ENCODE data around the gene ARMH1. TPM values are rescaled to one million over a fixed set of nuclear protein-coding genes. Genes with fewer than 3 reads are reported as not detected.

Gene ARMH1
- total and polyA plus RNA-seq, 2 donors (not counting 1 experiment from before 2014, with no cell fraction given) = 10.2 to 225 TPM

- Histone ChIP-seq H3K4me1 (ENCODE audit: control insufficient read depth in 2 of 2, insufficient read depth in 2 of 2, low read length in 2 of 2) (peaks cover 13 to 14% of the 10 kb centered on the region in 2 donors), H3K79me2 (ENCODE audit: control insufficient read depth, insufficient read depth, low read length) (peaks cover 14% of the 10 kb centered on the region), H3K4me2 (replicated peaks; ENCODE audit: low read depth, low read length, poor library complexity, severe bottlenecking) (no peak overlapping the region), H3K9ac (ENCODE audit: low read length) (no peak overlapping the region), H2AFZ (ENCODE audit: insufficient read depth, low read depth, low read length, poor library complexity, severe bottlenecking) (no peak overlapping the region), H3K27me3 (replicated peaks in 1 of 4; ENCODE audit: control extremely low read depth in 1 of 4, control insufficient read depth in 3 of 4, insufficient read depth in 4 of 4, low read length in 3 of 4) (no peaks in the 10 kb centered on the region), H3K4me3 (ENCODE audit: control extremely low read depth in 1 of 5, extremely low read depth in 1 of 5, insufficient read depth in 1 of 5, low read depth in 2 of 5, low read length in 4 of 5) (no peak overlapping the region), H4K20me1 (ENCODE audit: control insufficient read depth, insufficient read depth, low read length, poor library complexity, severe bottlenecking) (peaks cover 69% of the 10 kb centered on the region), H3K27ac (ENCODE audit: low read length in 2 of 2) (no peak overlapping the region), H3K9me3 (ENCODE audit: control extremely low read depth in 1 of 3, control insufficient read depth in 2 of 3, insufficient read depth in 1 of 3, low read length in 2 of 3) (no peaks in the 10 kb centered on the region), H3K36me3 (replicated peaks in 1 of 2; ENCODE audit: control extremely low read depth in 1 of 2, control insufficient read depth in 1 of 2, extremely low read depth in 1 of 2, insufficient read depth in 2 of 2, low read length in 1 of 2) (peaks cover 9 to 93% of the 10 kb centered on the region in 2 experiments)
- Mint-ChIP-seq H3K27ac (peak overlapping the region; percentile 26), H3K27me3 (no peaks in the 10 kb centered on the region), H3K4me1 (peaks cover 30% of the 10 kb centered on the region), H3K4me3 (no peak overlapping the region), H3K9me3 (ENCODE audit: insufficient read depth) (no peaks in the 10 kb centered on the region)
- TF ChIP-seq EZH2 (IDR thresholded peaks at IDR 0.05; ENCODE audit: borderline replicate concordance, insufficient read depth, low read depth, low read length, poor library complexity, severe bottlenecking) = no peak
- no peak for TF ChIP-seq CTCF (IDR thresholded peaks at IDR 0.05)
- WGBS (ENCODE audit: insufficient coverage) = 90% methylated on average over 13 of the region's 13 CpGs
- CTCF ChIA-PET = interaction anchor here (1.1 to 1.4 kb wide), 3 partner anchors 11 to 19 kb away, joined by 3 to 9 read pairs (median 3); no protein-coding TSS in a partner anchor
- no peak for ATAC-seq (ENCODE audit: low read depth)
- POLR2A ChIA-PET = no interaction called here
- intact Hi-C loops (cut with micrococcal nuclease) = no loop called here
- no peak for DNase-seq
Observed at GRCh38 chr1:44636688-44637598, 37.6 kb upstream of the ARMH1 start.

All from B cell (primary cell).